B cell (primary cell): ENCODE data around the gene MIS18BP1. TPM values are rescaled to one million over a fixed set of nuclear protein-coding genes. Genes with fewer than 3 reads are reported as not detected.

ENCODE experiments used
- ATAC-seq: fragments of 200-7000 bp; cut with Tn5 transposase; one replicate; pipeline ENCODE4 v1.10.0; 2021; ENCODE audit warnings: low read depth, mild to moderate bottlenecking, moderate number of reproducible peaks, moderate library complexity
- CTCF ChIA-PET: fragments of 350-600 bp; sonication (Branson Sonifier 250); formaldehyde crosslinking; loops from one replicate; lab custom pipeline; 2021; ENCODE audit warnings: antibody characterized with exemption, inconsistent platforms; lab: Charles Lee
- POLR2A ChIA-PET: fragments of 350-600 bp; sonication (Branson Sonifier 250); formaldehyde crosslinking; loops from one replicate; lab custom pipeline; 2021; ENCODE audit warnings: antibody characterized with exemption; lab: Charles Lee
- DNase-seq: peaks from one replicate; pipeline ENCODE4 v3.0.0; 2013
- H2AFZ ChIP-seq: 2 replicates; pipeline ENCODE4 v1.6.1; 2012; ENCODE audit warnings: mild to moderate bottlenecking, low read depth, low read length; ENCODE audit not compliant: insufficient read depth, poor library complexity, severe bottlenecking
- H3K27ac ChIP-seq, 2 donors: 1 replicate in 1 of 2; 2 replicates in 1 of 2; pipeline ENCODE4 v1.5.1; 2012 to 2013; ENCODE audit warnings: low read length in 2 of 2, mild to moderate bottlenecking in 2 of 2, moderate library complexity in 1 of 2
- H3K27me3 ChIP-seq, 4 experiments: fragments of 200-600 bp in 1 of 4; sonication (generic) in 1 of 4; replicated peaks in 1 of 4; 1 replicate in 2 of 4; 2 replicates in 2 of 4; pipeline versions ENCODE4 v1.6.1 to v1.7.0; 2013 to 2016; ENCODE audit warnings: low read length in 3 of 4, mild to moderate bottlenecking in 2 of 4, mixed read lengths in 1 of 4, moderate library complexity in 1 of 4; ENCODE audit not compliant: insufficient read depth in 4 of 4, control insufficient read depth in 3 of 4; ENCODE audit errors: control extremely low read depth in 1 of 4
- H3K36me3 ChIP-seq, 2 experiments: replicated peaks in 1 of 2; 1 replicate in 1 of 2; 2 replicates in 1 of 2; pipeline versions ENCODE4 v1.6.1 to v1.7.1; 2013; ENCODE audit warnings: low read length in 1 of 2; ENCODE audit not compliant: insufficient read depth in 2 of 2, control insufficient read depth in 1 of 2; ENCODE audit errors: control extremely low read depth in 1 of 2, extremely low read depth in 1 of 2
- H3K4me1 ChIP-seq, 2 donors: fragments of 200-600 bp in 1 of 2; sonication (generic) in 1 of 2; 1 replicate in 1 of 2; 2 replicates in 1 of 2; pipeline versions ENCODE4 v1.5.1 to v1.6.1; 2013 to 2017; ENCODE audit warnings: low read length in 2 of 2; ENCODE audit not compliant: control insufficient read depth in 2 of 2, insufficient read depth in 2 of 2
- H3K4me2 ChIP-seq: replicated peaks from 2 replicates; pipeline ENCODE3; 2012; ENCODE audit warnings: mild to moderate bottlenecking, low read depth, low read length; ENCODE audit not compliant: poor library complexity, severe bottlenecking
- H3K4me3 ChIP-seq, 5 experiments: fragments of 200-600 bp in 1 of 5; sonication (generic) in 1 of 5; 1 replicate in 3 of 5; 2 replicates in 2 of 5; pipeline versions ENCODE4 v1.5.1 to v1.7.0; 2011 to 2016; ENCODE audit warnings: low read length in 4 of 5, mild to moderate bottlenecking in 4 of 5, low read depth in 2 of 5, control low read depth in 1 of 5, moderate library complexity in 1 of 5; ENCODE audit not compliant: insufficient read depth in 1 of 5; ENCODE audit errors: control extremely low read depth in 1 of 5, extremely low read depth in 1 of 5
- H3K79me2 ChIP-seq: fragments of 200-600 bp; sonication (generic); one replicate; pipeline ENCODE4 v1.6.0; 2016; ENCODE audit warnings: low read length; ENCODE audit not compliant: control insufficient read depth, insufficient read depth
- H3K9ac ChIP-seq: fragments of 200-600 bp; sonication (generic); 2 replicates; pipeline ENCODE4 v1.6.1; 2017; ENCODE audit warnings: mild to moderate bottlenecking, low read length, moderate library complexity
- H3K9me3 ChIP-seq, 3 donors: one replicate each; pipeline versions ENCODE4 v1.6.1 to v1.7.1; 2013; ENCODE audit warnings: low read length in 2 of 3; ENCODE audit not compliant: control insufficient read depth in 2 of 3, insufficient read depth in 1 of 3; ENCODE audit errors: control extremely low read depth in 1 of 3
- H4K20me1 ChIP-seq: 2 replicates; pipeline ENCODE4 v1.6.0; 2012; ENCODE audit warnings: mild to moderate bottlenecking, low read length; ENCODE audit not compliant: insufficient read depth, control insufficient read depth, poor library complexity, severe bottlenecking
- H3K27ac Mint-ChIP-seq: one replicate; pipeline ENCODE4 v1.8.0; 2021; ENCODE audit warnings: mixed read lengths
- H3K27me3 Mint-ChIP-seq: one replicate; pipeline ENCODE4 v1.8.0; 2021; ENCODE audit warnings: mixed read lengths
- H3K4me1 Mint-ChIP-seq: one replicate; pipeline ENCODE4 v1.8.0; 2021; ENCODE audit warnings: mixed read lengths
- H3K4me3 Mint-ChIP-seq: one replicate; pipeline ENCODE4 v1.8.0; 2021; ENCODE audit warnings: mixed read lengths
- H3K9me3 Mint-ChIP-seq: one replicate; pipeline ENCODE4 v1.8.0; 2022; ENCODE audit warnings: mixed read lengths; ENCODE audit not compliant: insufficient read depth
- EZH2 ChIP-seq: IDR thresholded peaks from 2 replicates; pipeline ENCODE4 v1.6.1; 2012; ENCODE audit warnings: borderline replicate concordance, low read depth, mild to moderate bottlenecking, moderate library complexity, low read length; ENCODE audit not compliant: insufficient read depth, poor library complexity, severe bottlenecking
- WGBS: methylation state at CpG from one replicate; pipeline ENCODE4 v1.1.5; 2013; ENCODE audit warnings: missing lambda C conversion rate; ENCODE audit not compliant: insufficient coverage; 5-methylcytosine and 5-hydroxymethylcytosine counted together
- intact Hi-C: fragments of 100-400 bp; cut with micrococcal nuclease; formaldehyde crosslinking; loops from one replicate; pipeline ENCODE4 v1.10.0; 2022
- polyA plus RNA-seq: library from polyadenylated mRNA; depleted of rRNA; stranded (reverse); fragments of >200 nt; gene quantifications from 2 replicates; pipeline ENCODE4 v1.2.3, GENCODE V29; 2012
- total RNA-seq, 2 donors: library from RNA; stranded (reverse); fragments of 120-200 nt in 1 of 2; gene quantifications; 1 replicate in 1 of 2; 2 replicates in 1 of 2; pipeline versions ENCODE4 v1.2.3 to v1.2.4, GENCODE V29; 2013 to 2022
- TF ChIP-seq, protein P1 (sequence below): fragments of 200-600 bp; IDR thresholded peaks from one replicate; pipeline ENCODE4 v1.8.0; 2022; ENCODE audit warnings: antibody characterized with exemption, mild to moderate bottlenecking

MIS18BP1 gene
- total and polyA plus RNA-seq, 2 donors (not counting 1 experiment from before 2014, with no cell fraction given): 30.0 to 92.5 TPM

GRCh38 chr14:45253754-45254310 is 830 bp upstream of the MIS18BP1 start:
- H3K9me3 ChIP-seq: peaks cover 6 to 22% (median 17%) of the 10 kb centered on the region in 3 donors
- ATAC-seq (no peak), DNase-seq (no peak)
- TF ChIP-seq, protein P1, sequence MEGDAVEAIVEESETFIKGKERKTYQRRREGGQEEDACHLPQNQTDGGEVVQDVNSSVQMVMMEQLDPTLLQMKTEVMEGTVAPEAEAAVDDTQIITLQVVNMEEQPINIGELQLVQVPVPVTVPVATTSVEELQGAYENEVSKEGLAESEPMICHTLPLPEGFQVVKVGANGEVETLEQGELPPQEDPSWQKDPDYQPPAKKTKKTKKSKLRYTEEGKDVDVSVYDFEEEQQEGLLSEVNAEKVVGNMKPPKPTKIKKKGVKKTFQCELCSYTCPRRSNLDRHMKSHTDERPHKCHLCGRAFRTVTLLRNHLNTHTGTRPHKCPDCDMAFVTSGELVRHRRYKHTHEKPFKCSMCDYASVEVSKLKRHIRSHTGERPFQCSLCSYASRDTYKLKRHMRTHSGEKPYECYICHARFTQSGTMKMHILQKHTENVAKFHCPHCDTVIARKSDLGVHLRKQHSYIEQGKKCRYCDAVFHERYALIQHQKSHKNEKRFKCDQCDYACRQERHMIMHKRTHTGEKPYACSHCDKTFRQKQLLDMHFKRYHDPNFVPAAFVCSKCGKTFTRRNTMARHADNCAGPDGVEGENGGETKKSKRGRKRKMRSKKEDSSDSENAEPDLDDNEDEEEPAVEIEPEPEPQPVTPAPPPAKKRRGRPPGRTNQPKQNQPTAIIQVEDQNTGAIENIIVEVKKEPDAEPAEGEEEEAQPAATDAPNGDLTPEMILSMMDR: no peak
- no peak for TF ChIP-seq EZH2
- H3K4me2 ChIP-seq: peak overlapping the region; percentile 88
- peak overlapping the region; percentile 89 for H3K9ac ChIP-seq
- Mint-ChIP-seq H3K27me3 (no peaks in the 10 kb centered on the region), H3K4me3 (peak overlapping the region; percentile 90), H3K4me1 (peaks cover 26% of the 10 kb centered on the region), H3K27ac (peak overlapping the region; percentile 97), H3K9me3 (peaks cover 12% of the 10 kb centered on the region)
- H3K4me1 ChIP-seq: peaks cover 27 to 28% of the 10 kb centered on the region in 2 donors
- CTCF ChIA-PET: interaction anchor here (0.6 to 4.0 kb wide), 7 partner anchors 8 to 356 kb away, joined by 3 to 27 read pairs (median 4); partner anchors contain the start of genes FANCM, KLHL28 and TOGARAM1
- H3K36me3 ChIP-seq: no peaks in the 10 kb centered on the region
- intact Hi-C loops: loop anchor here (1.0 kb wide), 5 partner anchors 14 to 357 kb away; partner anchors contain the start of genes FKBP3, PRPF39 and TOGARAM1
- POLR2A ChIA-PET: interaction anchor here (1.4 to 2.5 kb wide), 3 partner anchors 119 to 357 kb away, joined by 8 to 22 read pairs (median 12); partner anchors contain the start of genes FKBP3, KLHL28 and TOGARAM1
- H3K27me3 ChIP-seq: no peaks in the 10 kb centered on the region
- WGBS: 47% methylated on average over 15 of the region's 23 CpGs
- peaks cover 7% of the 10 kb centered on the region for H4K20me1 ChIP-seq
- H3K27ac ChIP-seq: peak overlapping the region; percentile 81 to 86
- H3K4me3 ChIP-seq: peak overlapping the region; percentile 85 to 97 (median 89)
- H3K79me2 ChIP-seq: peaks cover 33% of the 10 kb centered on the region
- H2AFZ ChIP-seq: peak overlapping the region; percentile 87
